Peyer's patch (tissue), 4 donors: Measurements from ENCODE around the gene CCPG1.
"Not testable (repeated sequence)": the region's sequence is repeated elsewhere in the genome, so short reads cannot be mapped to it uniquely, and the experiment has no call there.

Experiments used
- CTCF ChIP-seq, 6 experiments: fragments of 450-650 bp in 4 of 6; fragments of 200-600 bp in 2 of 6; sonication (generic) in 1 of 6; IDR thresholded peaks; one replicate each; pipeline ENCODE4 v1.5.1; 2017 to 2019; ENCODE audit warnings: antibody characterized with exemption in 6 of 6, mild to moderate bottlenecking in 3 of 6, moderate library complexity in 1 of 6
- POLR2A ChIP-seq, 2 donors: fragments of 450-650 bp; IDR thresholded peaks; one replicate each; pipeline ENCODE4 v1.5.1; 2017; ENCODE audit warnings: antibody characterized with exemption in 2 of 2, mild to moderate bottlenecking in 2 of 2, moderate library complexity in 2 of 2

GRCh38 chr15:55447030-55447394 lies 38.9 kb upstream of the CCPG1 start:
- TF ChIP-seq CTCF, POLR2A (IDR thresholded peaks at IDR 0.05): not testable (repeated sequence)
